Epithelial cell of esophagus (primary cell): ENCODE results near the gene RSPH9.
"Not testable (repeated sequence)": the region's sequence is repeated elsewhere in the genome, so short reads cannot be mapped to it uniquely, and the experiment has no call there.

ENCODE experiments used
- DNase-seq: peaks from one replicate; pipeline ENCODE4 v3.0.0; 2010; ENCODE audit warnings: low read depth
- H3K4me3 ChIP-seq: 2 replicates; pipeline ENCODE4 v1.5.1; 2011; ENCODE audit warnings: mild to moderate bottlenecking, low read length, control low read depth
- CTCF ChIP-seq: IDR thresholded peaks from 2 replicates; pipeline ENCODE4 v1.5.1; 2011; ENCODE audit warnings: low read depth, mild to moderate bottlenecking, low read length, control low read depth, inconsistent platforms; ENCODE audit not compliant: insufficient read depth; ENCODE audit errors: missing control alignments

The RSPH9 gene

GRCh38 chr6:43636308-43636659 lies 8.6 kb upstream of the RSPH9 start:
- no peak for TF ChIP-seq CTCF

GRCh38 chr6:43639984-43640800 lies 4.6 kb upstream of the RSPH9 start:
- H3K4me3 ChIP-seq, result no peak overlapping the region
- TF ChIP-seq CTCF, result no peak
- peak; percentile 14 for DNase-seq

More at GRCh38 chr6:43636308-43636659, 8.6 kb upstream of the RSPH9 start:
- peak overlapping the region; percentile 79 for H3K4me3 ChIP-seq
- peak; percentile 21 for DNase-seq

GRCh38 chr6:43645613-43645964 lies 753 bp downstream of the RSPH9 start:
- H3K4me3 ChIP-seq, result peak overlapping the region; percentile 25
- no peak for DNase-seq
- no peak for TF ChIP-seq CTCF

GRCh38 chr6:43647613-43648012 lies 2.8 kb downstream of the RSPH9 start:
- TF ChIP-seq CTCF, result no peak
- DNase-seq, result no peak
- H3K4me3 ChIP-seq, result no peak overlapping the region

- no peak for DNase-seq
- no peak for TF ChIP-seq CTCF
- H3K4me3 ChIP-seq, result no peak overlapping the region
Measured at GRCh38 chr6:43648248-43648647, 3.4 kb downstream of the RSPH9 start.

GRCh38 chr6:43652822-43653221 lies 8.0 kb downstream of the RSPH9 start:
- not testable (repeated sequence) for DNase-seq, H3K4me3 ChIP-seq

- no peak for TF ChIP-seq CTCF
- no peak overlapping the region for H3K4me3 ChIP-seq
Measured at GRCh38 chr6:43657221-43657802, 12.5 kb downstream of the RSPH9 start.

More at GRCh38 chr6:43657221-43657802, 12.5 kb downstream of the RSPH9 start:
- DNase-seq, result no peak
